Measurements from ENCODE around the gene H1-8. TPM values are rescaled to one million over a fixed set of nuclear protein-coding genes. Genes with fewer than 3 reads are reported as not detected.

H1-8 gene
- total and polyA plus RNA-seq, 7 donors = not detected

GRCh38 chr3:129593230-129593594 is 50.2 kb downstream of the H1-8 start:
- no peak for DNase-seq
- no peaks in the 10 kb centered on the region for H3K36me3 ChIP-seq
- 72 to 81% methylated on average over 8 of the region's 8 CpGs for WGBS, 2 donors
- intact Hi-C loops (cut with DNase I) = no loop called here
- no peak overlapping the region for H3K4me3 ChIP-seq
- peaks cover 0 to 75% (median 61%) of the 10 kb centered on the region in 4 donors for H3K4me1 ChIP-seq
- peak overlapping the region; percentile 70 to 82 (median 78) for H3K27ac ChIP-seq
- H3K9me3 ChIP-seq = no peaks in the 10 kb centered on the region
- TF ChIP-seq CTCF (IDR thresholded peaks at IDR 0.05) (no peak), EP300 (IDR thresholded peaks at IDR 0.05) (no peak), POLR2AphosphoS5 (IDR thresholded peaks at IDR 0.05) (no peak), POLR2A (IDR thresholded peaks at IDR 0.05) (no peak)
- H3K27me3 ChIP-seq = no peaks in the 10 kb centered on the region

GRCh38 chr3:129593595-129594339 is 50.8 kb downstream of the H1-8 start:
- H3K36me3 ChIP-seq = no peaks in the 10 kb centered on the region
- H3K9me3 ChIP-seq = no peaks in the 10 kb centered on the region
- intact Hi-C loops (cut with DNase I) = no loop called here
- H3K4me1 ChIP-seq = peaks cover 0 to 81% (median 66%) of the 10 kb centered on the region in 4 donors
- no peaks in the 10 kb centered on the region for H3K27me3 ChIP-seq
- TF ChIP-seq EP300 (IDR thresholded peaks at IDR 0.05) = no peak
- TF ChIP-seq POLR2AphosphoS5 (IDR thresholded peaks at IDR 0.05) = no peak
- TF ChIP-seq CTCF (IDR thresholded peaks at IDR 0.05) = no peak
- no peak for TF ChIP-seq POLR2A (IDR thresholded peaks at IDR 0.05)
- H3K4me3 ChIP-seq = no peak overlapping the region
- DNase-seq = no peak
- H3K27ac ChIP-seq = peak overlapping the region; percentile 70 to 82 (median 78)
- WGBS, 2 donors = 24% methylated on average over 22 of the region's 22 CpGs

- Histone ChIP-seq H3K4me3 (no peak overlapping the region), H3K4me1 (peaks cover 0 to 86% (median 72%) of the 10 kb centered on the region in 4 donors), H3K9me3 (no peaks in the 10 kb centered on the region), H3K27me3 (no peaks in the 10 kb centered on the region), H3K27ac (peak overlapping the region; percentile 70 to 82 (median 78)), H3K36me3 (no peaks in the 10 kb centered on the region)
- intact Hi-C loops (cut with DNase I) = no loop called here
- WGBS, 2 donors = 65 to 82% methylated on average over 10 of the region's 10 CpGs
- no peak for DNase-seq
- TF ChIP-seq CTCF (IDR thresholded peaks at IDR 0.05) (no peak), POLR2A (IDR thresholded peaks at IDR 0.05) (no peak)
Measured at GRCh38 chr3:129594409-129594808, 51.4 kb downstream of the H1-8 start.

- intact Hi-C loops (cut with DNase I) = loop anchor here (5.0 kb wide), 1 partner anchor 33 kb away; no protein-coding TSS in a partner anchor
Measured at GRCh38 chr3:129594907-129595390, 52.0 kb downstream of the H1-8 start.

More at GRCh38 chr3:129594907-129595390, 52.0 kb downstream of the H1-8 start:
- TF ChIP-seq POLR2AphosphoS5 (IDR thresholded peaks at IDR 0.05) (no peak), CTCF (IDR thresholded peaks at IDR 0.05) (no peak), EP300 (IDR thresholded peaks at IDR 0.05) (no peak), POLR2A (IDR thresholded peaks at IDR 0.05) (no peak)
- whole genome bisulfite sequencing, 2 donors = 89 to 90% methylated on average over 6 of the region's 6 CpGs
- Histone ChIP-seq H3K27me3 (no peaks in the 10 kb centered on the region), H3K27ac (peak overlapping the region; percentile 72 to 82 (median 78)), H3K4me1 (peaks cover 0 to 86% (median 75%) of the 10 kb centered on the region in 4 donors), H3K36me3 (no peaks in the 10 kb centered on the region), H3K9me3 (no peaks in the 10 kb centered on the region), H3K4me3 (no peak overlapping the region)
- no peak for DNase-seq
